ENCODE data around the gene SLC44A3. TPM values are rescaled to one million over a fixed set of nuclear protein-coding genes. Genes with fewer than 3 reads are reported as not detected.

The SLC44A3 gene
- total and polyA plus RNA-seq, 2 of the 13 experiments (the other 11 are each of a cell fraction or from before 2014, with no cell fraction given), result 6.8 to 14.1 TPM

DNA sequence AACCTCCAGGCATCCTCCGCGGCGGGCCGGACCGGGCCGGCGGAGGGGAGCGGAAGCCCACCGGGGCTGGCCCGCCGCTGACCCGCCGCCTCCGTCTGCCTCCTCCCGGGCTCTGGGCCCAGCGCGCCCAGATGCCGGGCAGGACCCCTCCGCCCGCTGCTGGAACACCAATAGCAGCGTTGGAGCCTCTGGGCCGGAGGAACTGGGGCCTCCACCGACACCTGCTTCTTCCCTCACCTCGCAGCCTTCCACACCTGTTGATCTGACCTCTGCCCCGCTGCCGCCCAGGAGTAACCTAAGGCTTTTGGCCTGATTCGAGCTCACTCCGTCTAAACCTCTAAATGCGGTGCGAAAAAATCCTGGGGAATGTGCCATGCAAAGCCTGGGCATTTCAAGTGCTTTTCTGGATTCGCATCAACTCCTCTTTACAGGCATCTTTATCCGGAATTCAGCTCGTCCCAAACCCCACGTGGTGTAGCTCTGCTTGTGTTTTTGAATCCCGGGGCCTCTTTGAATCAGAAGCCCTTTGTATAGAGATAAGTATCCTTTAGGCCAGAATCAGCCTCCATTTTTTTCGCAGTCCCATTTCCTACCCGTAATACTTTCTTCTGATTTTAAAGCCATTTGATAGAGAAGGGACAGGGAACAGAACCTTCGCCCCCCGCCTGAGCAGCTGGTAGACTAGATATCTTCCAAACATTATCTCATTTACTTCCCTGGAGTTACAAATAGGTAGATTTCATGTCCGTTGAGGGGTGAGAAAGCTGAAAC, 107.4 kb downstream of the SLC44A3 start (continued):
- peak; percentile 9; the same call in 1 of the 2 replicates for TF ChIP-seq RERE (CRISPR knock-in tag; IDR thresholded peaks at IDR 0.05; ENCODE audit: low read depth)
- no peak for TF ChIP-seq CBX5 (CRISPR knock-in tag; IDR thresholded peaks at IDR 0.05; ENCODE audit: borderline replicate concordance)
- TF ChIP-seq SKI (IDR thresholded peaks at IDR 0.05; ENCODE audit: partially characterized antibody), result peak; percentile 6
- TF ChIP-seq, protein P1, sequence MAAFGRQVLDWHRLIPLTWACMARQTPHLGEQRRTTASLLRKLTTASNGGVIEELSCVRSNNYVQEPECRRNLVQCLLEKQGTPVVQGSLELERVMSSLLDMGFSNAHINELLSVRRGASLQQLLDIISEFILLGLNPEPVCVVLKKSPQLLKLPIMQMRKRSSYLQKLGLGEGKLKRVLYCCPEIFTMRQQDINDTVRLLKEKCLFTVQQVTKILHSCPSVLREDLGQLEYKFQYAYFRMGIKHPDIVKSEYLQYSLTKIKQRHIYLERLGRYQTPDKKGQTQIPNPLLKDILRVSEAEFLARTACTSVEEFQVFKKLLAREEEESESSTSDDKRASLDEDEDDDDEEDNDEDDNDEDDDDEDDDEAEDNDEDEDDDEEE (CRISPR knock-in tag; IDR thresholded peaks at IDR 0.05), result no peak
- TF ChIP-seq YEATS4 (CRISPR knock-in tag; IDR thresholded peaks at IDR 0.05; ENCODE audit: borderline replicate concordance), result peak; percentile 84; the same call in 1 of the 2 replicates
- peak; percentile 16; the same call in 1 of the 2 replicates for TF ChIP-seq CREB3 (CRISPR knock-in tag; IDR thresholded peaks at IDR 0.05)
- no peak for TF ChIP-seq ZNF724P (CRISPR knock-in tag; IDR thresholded peaks at IDR 0.05; ENCODE audit: borderline replicate concordance)
- TF ChIP-seq USF2 (IDR thresholded peaks at IDR 0.05; ENCODE audit: low read depth, low read length), result no peak
- TF ChIP-seq USF2 (CRISPR knock-in tag; IDR thresholded peaks at IDR 0.05; ENCODE audit: borderline replicate concordance), result 0 out of 2 replicates have a peak, but pooled peaks have one; percentile 38
- TF ChIP-seq ZZZ3 (CRISPR knock-in tag; IDR thresholded peaks at IDR 0.05; ENCODE audit: borderline replicate concordance), result no peak
- no peak for TF ChIP-seq ZNF251 (CRISPR knock-in tag; IDR thresholded peaks at IDR 0.05)
- TF ChIP-seq HNF1A (IDR thresholded peaks at IDR 0.05; ENCODE audit: low read depth), result no peak
- no peak for TF ChIP-seq HNF1A (CRISPR knock-in tag; IDR thresholded peaks at IDR 0.05; ENCODE audit: borderline replicate concordance)
- TF ChIP-seq ZBTB7B (CRISPR knock-in tag; IDR thresholded peaks at IDR 0.05), result peak; percentile 8; the same call in 1 of the 2 replicates

Measured in HepG2 (cell line).